H1 (cell line): ENCODE measurements around the gene RASAL1.

Experiments used
- CEBPB ChIP-seq: IDR thresholded peaks from 2 replicates; pipeline ENCODE4 v1.6.1; 2012; ENCODE audit warnings: low read depth, low read length
- EP300 ChIP-seq, 2 experiments: IDR thresholded peaks; 1 replicate in 1 of 2; 2 replicates in 1 of 2; pipeline ENCODE4 v1.6.1; 2011 to 2012; ENCODE audit warnings: low read depth in 2 of 2, low read length in 2 of 2, mild to moderate bottlenecking in 2 of 2, borderline replicate concordance in 1 of 2, inconsistent platforms in 1 of 2, moderate library complexity in 1 of 2
- EZH2 ChIP-seq: fragments of 200-600 bp; sonication (generic); IDR thresholded peaks from 2 replicates; pipeline ENCODE4 v1.7.1; 2012; ENCODE audit warnings: low read depth, mild to moderate bottlenecking, moderate library complexity, low read length, inconsistent platforms; ENCODE audit not compliant: severe bottlenecking
- MAX ChIP-seq: IDR thresholded peaks from 2 replicates; pipeline ENCODE4 v1.6.1; 2012; ENCODE audit warnings: inconsistent platforms
- POLR2A ChIP-seq, 2 experiments: IDR thresholded peaks; 1 replicate in 1 of 2; 2 replicates in 1 of 2; pipeline ENCODE4 v1.6.1; 2011; ENCODE audit warnings: low read depth in 2 of 2, low read length in 2 of 2, mild to moderate bottlenecking in 2 of 2; ENCODE audit errors: control extremely low read depth in 1 of 2
- POLR2AphosphoS5 ChIP-seq: IDR thresholded peaks from 2 replicates; pipeline ENCODE4 v1.6.1; 2011; ENCODE audit warnings: low read depth, low read length
- RAD21 ChIP-seq, 2 experiments: IDR thresholded peaks in 1 of 2; conservative IDR thresholded peaks in 1 of 2; 2 replicates each; pipeline ENCODE4 v1.6.1; 2011; ENCODE audit warnings: low read depth in 2 of 2, low read length in 2 of 2, improper control_type of control experiment in 1 of 2, inconsistent platforms in 1 of 2, mild to moderate bottlenecking in 1 of 2, moderate library complexity in 1 of 2
- RFX5 ChIP-seq: IDR thresholded peaks from 2 replicates; pipeline ENCODE4 v1.6.1; 2011; ENCODE audit warnings: low read depth, low read length, improper control_type of control experiment, borderline replicate concordance
- SRF ChIP-seq: IDR thresholded peaks from 2 replicates; pipeline ENCODE4 v1.6.1; 2011; ENCODE audit warnings: mild to moderate bottlenecking, low read depth, low read length, moderate library complexity
- TCF12 ChIP-seq: IDR thresholded peaks from 2 replicates; pipeline ENCODE4 v1.6.1; 2011; ENCODE audit warnings: low read depth, mild to moderate bottlenecking, low read length
- USF2 ChIP-seq: IDR thresholded peaks from 2 replicates; pipeline ENCODE4 v1.6.1; 2011; ENCODE audit warnings: low read length, improper control_type of control experiment
- YY1 ChIP-seq: IDR thresholded peaks from 2 replicates; pipeline ENCODE4 v1.6.1; 2011; ENCODE audit warnings: low read depth, mild to moderate bottlenecking, low read length
- TF ChIP-seq, protein P1 (sequence below), 3 experiments: IDR thresholded peaks; 1 replicate in 2 of 3; 2 replicates in 1 of 3; pipeline versions ENCODE4 v1.5.1 to v1.6.1; 2011; ENCODE audit warnings: low read length in 3 of 3, mild to moderate bottlenecking in 3 of 3, inconsistent platforms in 2 of 3, low read depth in 1 of 3, moderate library complexity in 1 of 3; ENCODE audit not compliant: insufficient read depth in 1 of 3; ENCODE audit errors: control extremely low read depth in 1 of 3

GRCh38 chr12:113077057-113077858, 58.3 kb downstream of the RASAL1 start:
- TF ChIP-seq POLR2A (IDR thresholded peaks at IDR 0.05; ENCODE audit: control extremely low read depth in 1 of 2, low read depth in 2 of 2, low read length in 2 of 2), result no peak
- TF ChIP-seq, protein P1, sequence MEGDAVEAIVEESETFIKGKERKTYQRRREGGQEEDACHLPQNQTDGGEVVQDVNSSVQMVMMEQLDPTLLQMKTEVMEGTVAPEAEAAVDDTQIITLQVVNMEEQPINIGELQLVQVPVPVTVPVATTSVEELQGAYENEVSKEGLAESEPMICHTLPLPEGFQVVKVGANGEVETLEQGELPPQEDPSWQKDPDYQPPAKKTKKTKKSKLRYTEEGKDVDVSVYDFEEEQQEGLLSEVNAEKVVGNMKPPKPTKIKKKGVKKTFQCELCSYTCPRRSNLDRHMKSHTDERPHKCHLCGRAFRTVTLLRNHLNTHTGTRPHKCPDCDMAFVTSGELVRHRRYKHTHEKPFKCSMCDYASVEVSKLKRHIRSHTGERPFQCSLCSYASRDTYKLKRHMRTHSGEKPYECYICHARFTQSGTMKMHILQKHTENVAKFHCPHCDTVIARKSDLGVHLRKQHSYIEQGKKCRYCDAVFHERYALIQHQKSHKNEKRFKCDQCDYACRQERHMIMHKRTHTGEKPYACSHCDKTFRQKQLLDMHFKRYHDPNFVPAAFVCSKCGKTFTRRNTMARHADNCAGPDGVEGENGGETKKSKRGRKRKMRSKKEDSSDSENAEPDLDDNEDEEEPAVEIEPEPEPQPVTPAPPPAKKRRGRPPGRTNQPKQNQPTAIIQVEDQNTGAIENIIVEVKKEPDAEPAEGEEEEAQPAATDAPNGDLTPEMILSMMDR (IDR thresholded peaks at IDR 0.05; ENCODE audit: control extremely low read depth in 1 of 3, insufficient read depth in 1 of 3, low read depth in 1 of 3, low read length in 3 of 3), result no peak
- TF ChIP-seq EZH2, result peak; percentile 60
- TF ChIP-seq MAX, result peak; percentile 82
- peak; percentile 14; the same call in 1 of the 2 replicates for TF ChIP-seq USF2
- no peak for TF ChIP-seq EP300 (IDR thresholded peaks at IDR 0.05; ENCODE audit: borderline replicate concordance in 1 of 2, low read depth in 2 of 2, low read length in 2 of 2)
- TF ChIP-seq CEBPB, result no peak
- TF ChIP-seq TCF12, result no peak
- TF ChIP-seq SRF, result no peak
- TF ChIP-seq POLR2AphosphoS5, result no peak
- TF ChIP-seq RFX5, result no peak
- TF ChIP-seq YY1, result no peak
- TF ChIP-seq RAD21 (IDR thresholded peaks at IDR 0.05 in 1 of 2, conservative IDR thresholded peaks at IDR 0.05 in 1 of 2; ENCODE audit: low read depth in 2 of 2, low read length in 2 of 2), result no peak
